ENCODE results near the gene FAM120A.

Gene FAM120A

DNA sequence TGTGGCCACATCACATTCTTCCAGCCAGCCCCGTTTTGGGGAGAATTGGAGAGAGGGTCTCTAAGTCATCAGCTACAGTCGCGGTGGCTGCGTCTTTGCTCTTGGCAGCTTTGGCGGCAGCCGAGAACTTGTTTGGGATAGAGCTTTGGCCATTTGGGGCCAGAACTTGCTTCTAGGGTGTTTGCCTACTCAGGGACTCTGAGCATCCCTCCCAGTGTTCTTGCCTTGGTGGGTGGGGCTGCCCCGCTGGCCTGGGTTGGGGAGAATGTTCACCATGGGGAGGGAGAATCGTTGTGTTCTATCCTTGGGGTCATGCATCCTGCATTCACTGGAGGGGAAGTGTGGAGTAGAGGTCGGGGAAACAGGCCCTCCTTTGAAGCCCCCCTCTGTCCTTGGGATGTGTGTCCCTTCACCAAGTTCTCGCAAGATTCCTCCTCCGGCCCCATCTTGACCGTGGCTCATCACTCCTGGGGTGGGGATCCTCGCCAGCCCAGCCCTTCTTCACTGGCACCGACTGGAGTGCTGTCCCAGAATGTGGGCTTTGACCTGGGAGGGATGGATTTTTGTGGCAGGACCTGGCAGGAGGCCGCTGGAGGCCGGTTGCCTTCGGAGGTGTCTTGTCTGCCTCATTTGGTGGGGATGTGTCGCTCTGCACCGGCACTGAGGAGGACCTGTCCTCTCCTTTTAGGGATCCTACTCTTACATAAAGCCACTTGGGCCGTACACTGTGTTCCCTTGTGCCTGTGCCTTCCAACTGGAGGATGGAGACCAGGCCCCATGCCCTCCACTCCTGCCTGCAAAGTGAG is 128.4 kb downstream of the FAM120A start:
- no peak for DNase-seq (ENCODE audit: low spot score)

DNA sequence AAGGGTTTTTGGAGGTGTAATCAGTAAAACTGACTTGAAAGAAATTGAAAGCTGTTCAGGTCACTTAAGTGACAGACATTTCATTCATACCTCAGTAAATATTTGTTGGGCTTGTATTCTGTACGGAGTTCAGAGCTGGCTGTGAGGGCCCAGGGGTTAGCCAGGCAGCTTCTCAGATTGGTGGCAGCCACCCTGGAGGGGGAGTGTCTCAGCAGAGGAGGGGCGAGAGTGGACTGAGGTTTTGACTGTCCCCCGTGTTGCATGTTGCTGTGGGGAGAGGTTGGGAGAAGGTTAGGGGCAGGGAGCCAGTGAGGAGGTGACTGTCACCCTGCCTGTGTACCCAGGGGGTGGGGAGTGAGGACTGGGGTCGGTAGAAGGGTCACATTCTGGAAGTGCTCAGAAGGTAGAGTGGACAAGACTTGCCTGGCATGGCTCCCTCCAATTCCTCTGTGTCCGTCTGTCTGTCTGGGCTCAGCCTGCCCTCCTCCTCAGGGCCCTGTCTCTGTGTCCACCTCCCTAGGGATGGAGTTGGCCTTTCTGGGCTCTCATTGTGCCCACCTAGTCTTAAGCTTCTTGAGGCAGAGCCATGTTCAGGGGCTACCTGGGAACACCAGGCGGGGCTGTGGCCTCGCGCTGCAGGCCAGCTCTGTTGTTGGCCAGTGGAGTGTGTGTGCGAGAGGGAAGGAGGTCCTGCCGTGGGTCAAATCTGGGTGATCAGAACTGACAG is 129.3 kb downstream of the FAM120A start:
- DNase-seq (ENCODE audit: low spot score), result no peak

DNA sequence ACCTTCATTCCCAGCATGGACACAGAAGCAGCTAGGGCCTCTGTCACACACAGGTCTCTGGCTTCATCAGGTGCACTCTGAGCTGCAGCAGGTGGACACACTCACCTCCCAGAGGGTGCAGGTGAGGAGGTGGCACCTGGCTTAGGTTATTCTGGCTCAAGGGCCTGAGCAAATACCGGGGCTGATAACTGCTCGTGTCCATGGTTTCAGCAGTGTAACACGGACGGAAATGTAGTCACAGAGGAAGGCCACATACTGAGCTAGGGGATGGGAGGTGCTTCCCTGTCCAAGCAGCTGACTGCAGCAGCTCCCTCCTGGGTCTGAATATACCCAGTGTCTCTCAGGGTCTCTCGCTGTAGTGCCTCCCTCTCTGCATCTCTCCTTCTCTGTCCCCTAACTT is 130.6 kb downstream of the FAM120A start:
- peak; percentile 28 for DNase-seq (ENCODE audit: low spot score)

- DNase-seq (ENCODE audit: low spot score), result no peak
Observed at GRCh38 chr9:93582550-93582949, 131.1 kb downstream of the FAM120A start.

- no peak for DNase-seq (ENCODE audit: low spot score)
Observed at GRCh38 chr9:93585259-93585658, 133.8 kb downstream of the FAM120A start.

DNA sequence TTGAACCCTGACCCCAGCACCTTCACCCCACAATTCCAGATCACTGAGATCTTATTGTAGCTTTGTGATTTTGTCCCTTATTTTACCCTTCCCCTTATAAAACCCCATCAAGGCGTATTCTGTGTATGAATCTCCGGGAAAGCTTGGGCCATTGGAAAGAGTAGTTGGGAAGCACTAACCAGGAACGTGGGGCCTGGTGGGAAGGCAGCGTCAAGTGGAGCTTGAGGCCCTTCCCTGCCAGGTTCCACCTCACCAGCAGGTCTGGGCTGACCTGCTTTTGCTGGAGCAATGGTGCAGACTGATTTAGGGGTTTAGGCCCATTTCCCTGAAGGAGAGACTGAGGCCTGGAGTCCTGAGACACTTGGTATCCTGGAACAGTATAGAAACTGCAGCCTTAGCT is 134.2 kb downstream of the FAM120A start:
- no peak for DNase-seq (ENCODE audit: low spot score)

- peak; percentile 89 for DNase-seq (ENCODE audit: low spot score)
Observed at GRCh38 chr9:93586290-93587057, 135.0 kb downstream of the FAM120A start.

- no peak for DNase-seq (ENCODE audit: low spot score)
Observed at GRCh38 chr9:93587284-93587650, 135.8 kb downstream of the FAM120A start.

DNA sequence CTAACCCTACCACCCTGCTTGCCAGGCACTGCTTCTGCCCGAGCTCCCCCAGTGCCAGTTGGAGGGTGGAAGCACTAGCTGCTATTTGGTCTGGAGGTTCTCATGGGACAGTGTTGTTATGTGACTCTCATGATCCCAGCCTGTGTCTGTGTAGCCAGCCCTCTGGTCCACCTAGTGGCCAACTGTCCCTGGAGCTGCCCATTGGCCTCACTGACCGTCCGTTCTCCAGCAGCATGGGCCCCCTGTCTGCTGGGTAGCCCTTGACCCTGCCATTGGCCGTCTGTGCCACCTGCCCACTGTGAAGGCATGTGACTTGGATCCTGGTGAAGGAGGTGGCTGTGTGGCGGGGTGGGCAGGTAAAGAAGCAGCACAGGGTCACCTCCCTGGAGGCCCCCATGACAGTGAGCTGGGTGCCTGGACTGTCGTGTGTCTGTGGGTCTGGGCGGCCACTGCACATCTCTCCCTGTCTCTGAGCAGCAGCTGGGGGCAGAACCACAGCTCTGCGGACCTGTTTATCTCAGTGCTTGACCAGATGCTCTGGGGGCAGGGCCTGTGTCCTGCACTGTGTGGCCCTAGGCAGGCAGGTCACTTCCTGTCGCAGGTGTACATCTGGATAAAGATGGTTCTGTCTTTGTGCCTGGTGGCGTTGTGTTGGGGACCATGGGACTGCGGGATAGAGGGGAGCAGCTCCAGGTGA is 136.3 kb downstream of the FAM120A start:
- DNase-seq (ENCODE audit: low spot score), result no peak

GRCh38 chr9:93588641-93589609 is 137.4 kb downstream of the FAM120A start:
- DNase-seq (ENCODE audit: low spot score), result peak; percentile 44

- peak; percentile 81 for DNase-seq (ENCODE audit: low spot score)
Observed at GRCh38 chr9:93589688-93590087, 138.2 kb downstream of the FAM120A start.

DNA sequence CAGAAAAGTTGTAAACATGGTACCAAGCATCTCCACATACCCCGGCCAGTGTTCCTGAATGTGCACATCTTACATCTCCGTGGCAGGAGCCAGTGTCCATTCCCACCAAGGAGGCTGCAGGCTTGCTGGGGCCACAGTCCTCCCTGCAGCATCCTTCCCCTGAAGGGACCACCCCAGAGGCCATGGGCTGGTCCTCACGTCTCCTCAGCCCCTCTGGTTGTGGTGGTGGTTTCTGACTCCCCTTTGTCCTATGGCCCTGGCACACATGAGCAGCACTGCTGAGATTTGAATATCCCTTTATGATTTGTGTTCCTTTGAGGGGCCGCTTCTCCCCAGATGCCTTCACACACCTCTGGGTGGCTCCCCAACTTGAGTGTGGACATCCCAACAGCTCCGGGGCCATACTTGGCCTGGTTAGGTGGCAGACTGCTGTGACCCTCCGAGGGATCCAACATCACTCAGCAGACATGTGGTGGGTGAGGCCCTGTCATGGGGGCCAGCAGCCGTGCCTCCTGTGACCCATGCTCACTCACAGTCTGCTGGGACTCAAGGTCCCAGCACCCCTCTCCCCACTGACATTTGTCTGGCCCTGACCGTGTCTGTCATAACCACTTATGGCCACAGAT is 139.2 kb downstream of the FAM120A start:
- DNase-seq (ENCODE audit: low spot score), result no peak

GRCh38 chr9:93591301-93592007 is 140.0 kb downstream of the FAM120A start:
- no peak for DNase-seq (ENCODE audit: low spot score)

DNA sequence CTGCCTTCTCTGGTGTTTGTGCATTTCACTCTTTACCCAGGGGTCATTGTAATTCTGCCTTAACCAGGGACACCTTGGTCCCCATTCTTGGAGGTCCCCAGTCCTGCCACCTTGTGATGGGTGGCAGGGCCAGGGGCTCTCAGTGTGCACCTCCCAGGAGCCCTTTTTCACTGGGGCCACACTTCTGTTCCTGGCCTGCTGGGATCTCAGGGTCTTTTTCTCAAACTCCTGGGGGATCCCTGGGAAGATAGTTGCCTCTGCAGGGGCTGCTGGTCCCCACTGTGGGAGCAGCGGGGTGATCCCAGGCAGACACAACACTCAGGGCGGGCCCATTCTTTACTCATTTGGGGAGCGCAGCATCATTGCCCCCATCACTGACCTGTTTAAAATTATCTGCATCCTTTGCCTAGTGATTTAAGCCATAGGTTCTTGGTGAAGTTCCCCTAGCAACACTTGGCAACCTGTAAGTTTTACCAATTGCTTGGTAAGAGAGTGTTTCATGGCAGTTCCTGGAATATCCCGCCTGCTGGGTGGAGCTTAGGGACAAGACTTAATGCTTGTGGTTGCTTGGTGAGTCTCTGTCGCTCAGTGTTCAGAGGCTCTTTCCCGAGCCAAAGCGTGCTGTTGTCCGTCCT is 140.6 kb downstream of the FAM120A start:
- DNase-seq (ENCODE audit: low spot score), result no peak

DNA sequence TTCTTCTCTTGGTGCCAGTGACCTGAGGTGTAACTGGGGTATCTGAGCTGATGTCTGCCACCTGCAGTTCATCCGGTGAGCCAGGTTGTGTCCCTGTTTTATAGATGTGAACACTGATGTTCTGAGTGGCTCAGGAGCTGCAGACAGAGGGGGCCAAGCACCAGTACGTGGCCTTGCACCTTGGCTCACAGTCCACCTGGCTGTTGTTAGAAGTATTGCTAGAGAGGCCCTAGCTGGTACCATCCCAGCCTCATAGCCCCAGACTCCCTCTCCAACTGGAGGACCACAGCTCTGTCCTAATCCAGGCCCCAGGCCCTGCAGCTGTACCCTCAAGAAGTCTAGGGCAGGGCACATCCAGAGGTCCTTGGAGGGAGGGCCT is 141.1 kb downstream of the FAM120A start:
- no peak for DNase-seq (ENCODE audit: low spot score)

- DNase-seq (ENCODE audit: low spot score), result no peak
Observed at GRCh38 chr9:93593144-93593658, 141.7 kb downstream of the FAM120A start.

- DNase-seq (ENCODE audit: low spot score), result no peak
Observed at GRCh38 chr9:93594041-93594756, 142.7 kb downstream of the FAM120A start.

DNA sequence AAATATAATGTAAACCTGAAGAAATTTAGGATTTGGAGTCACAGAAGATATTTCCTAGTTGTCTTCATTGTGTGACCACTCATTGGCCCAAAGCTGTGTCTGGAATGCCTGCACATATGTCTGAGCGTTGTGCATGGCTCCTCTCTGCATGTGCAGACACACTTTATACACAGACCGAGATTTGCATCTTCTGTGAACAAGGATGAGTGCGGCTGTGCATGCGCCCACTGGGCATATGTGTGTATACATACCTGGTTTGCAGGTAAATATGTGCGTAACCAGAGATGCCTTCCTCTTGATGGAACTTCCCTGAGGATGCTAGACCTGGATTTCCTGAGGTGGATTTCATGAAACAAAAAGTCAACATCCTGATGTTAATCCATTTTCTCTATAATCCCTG is 144.0 kb downstream of the FAM120A start:
- no peak for DNase-seq (ENCODE audit: low spot score)
